Neural cell (in vitro differentiated cells): Measurements from ENCODE around the gene ZCCHC2. TPM values are rescaled to one million over a fixed set of nuclear protein-coding genes. Genes with fewer than 3 reads are reported as not detected.

Source experiments
- H2AFZ ChIP-seq: fragments of 200-600, 300-800 bp; sonication (generic), shearing (Covaris generic); 2 replicates; pipeline ENCODE4 v1.6.0; 2014; ENCODE audit warnings: low read depth, mild to moderate bottlenecking, antibody characterized with exemption, low read length, moderate library complexity
- H3F3A ChIP-seq: fragments of 200-600 bp; shearing (Covaris generic); 2 replicates; pipeline ENCODE4 v1.6.1; 2016; ENCODE audit warnings: mild to moderate bottlenecking, moderate library complexity, mixed read lengths, antibody characterized with exemption, low read length; ENCODE audit not compliant: insufficient read depth, poor library complexity, severe bottlenecking
- H3K27ac ChIP-seq: fragments of 200-600, 300-800 bp; sonication (generic), shearing (Covaris generic); 2 replicates; pipeline ENCODE4 v1.5.1; 2014; ENCODE audit warnings: mild to moderate bottlenecking, low read length, moderate library complexity
- H3K27me3 ChIP-seq: fragments of 300-800, 200-600 bp; sonication (generic), shearing (Covaris generic); 2 replicates; pipeline ENCODE4 v1.6.0; 2014; ENCODE audit warnings: mild to moderate bottlenecking, low read depth, low read length, moderate library complexity; ENCODE audit not compliant: insufficient read depth
- H3K36me3 ChIP-seq: fragments of 300-800, 200-600 bp; sonication (generic), shearing (Covaris generic); 2 replicates; pipeline ENCODE4 v1.5.1; 2014; ENCODE audit warnings: mild to moderate bottlenecking, antibody characterized with exemption, low read length, moderate library complexity; ENCODE audit not compliant: insufficient read depth
- H3K4me2 ChIP-seq: fragments of 300-800, 200-600 bp; sonication (generic), shearing (Covaris generic); 2 replicates; pipeline ENCODE4 v1.6.0; 2014; ENCODE audit warnings: mild to moderate bottlenecking, low read length
- H3K4me3 ChIP-seq: fragments of 300-800, 200-600 bp; sonication (generic), shearing (Covaris generic); 2 replicates; pipeline ENCODE4 v1.5.1; 2014; ENCODE audit warnings: mild to moderate bottlenecking, low read length, moderate library complexity
- H3K79me2 ChIP-seq: fragments of 200-600 bp; shearing (Covaris generic); replicated peaks from 2 replicates; pipeline ENCODE4 v1.6.0; 2014; ENCODE audit warnings: mild to moderate bottlenecking, low read length, moderate library complexity; ENCODE audit not compliant: insufficient read depth
- H3K9ac ChIP-seq: fragments of 300-800, 200-600 bp; sonication (generic), shearing (Covaris generic); 2 replicates; pipeline ENCODE4 v1.6.1; 2016; ENCODE audit warnings: mild to moderate bottlenecking, low read length, mixed read lengths
- H3K9me2 ChIP-seq: fragments of 200-600 bp; shearing (Covaris generic); 2 replicates; pipeline ENCODE4 v1.6.1; 2016; ENCODE audit warnings: mild to moderate bottlenecking, low read length, mixed read lengths; ENCODE audit not compliant: insufficient read depth
- H3K9me3 ChIP-seq: fragments of 200-600, 300-800 bp; sonication (generic), shearing (Covaris generic); 2 replicates; pipeline ENCODE4 v1.6.1; 2016; ENCODE audit warnings: mild to moderate bottlenecking, mixed run types, low read length, moderate library complexity, mixed read lengths
- H4K20me1 ChIP-seq: fragments of 200-600 bp; shearing (Covaris generic); 2 replicates; pipeline ENCODE4 v1.6.1; 2016; ENCODE audit warnings: mild to moderate bottlenecking, mixed run types; ENCODE audit not compliant: insufficient read depth
- EP300 ChIP-seq: fragments of 450-650 bp; conservative IDR thresholded peaks from 2 replicates; pipeline ENCODE4 v1.6.1; 2014; ENCODE audit warnings: antibody characterized with exemption, mild to moderate bottlenecking, moderate library complexity; ENCODE audit not compliant: poor library complexity, severe bottlenecking
- EZH2 ChIP-seq: fragments of 200-600, 300-800 bp; shearing (Covaris generic), sonication (generic); IDR thresholded peaks from 2 replicates; pipeline ENCODE4 v1.6.1; 2014; ENCODE audit warnings: antibody characterized with exemption, low read length, borderline replicate concordance, mild to moderate bottlenecking; ENCODE audit not compliant: insufficient read depth, poor library complexity, severe bottlenecking
- MXI1 ChIP-seq: fragments of 450-650 bp; conservative IDR thresholded peaks from 2 replicates; pipeline ENCODE4 v1.6.1; 2014; ENCODE audit warnings: antibody characterized with exemption, mild to moderate bottlenecking; ENCODE audit not compliant: poor library complexity, severe bottlenecking
- RAD21 ChIP-seq: fragments of 450-650 bp; conservative IDR thresholded peaks from 2 replicates; pipeline ENCODE4 v1.6.1; 2014; ENCODE audit warnings: antibody characterized with exemption, mild to moderate bottlenecking, moderate library complexity
- REST ChIP-seq: IDR thresholded peaks from 2 replicates; pipeline ENCODE4 v1.6.1; 2012; ENCODE audit warnings: borderline replicate concordance
- SMC3 ChIP-seq: fragments of 450-650 bp; conservative IDR thresholded peaks from 2 replicates; pipeline ENCODE4 v1.6.1; 2014; ENCODE audit warnings: antibody characterized with exemption, mild to moderate bottlenecking, moderate library complexity; ENCODE audit not compliant: poor library complexity
- TAF1 ChIP-seq: IDR thresholded peaks from 2 replicates; pipeline ENCODE4 v1.6.1; 2012; ENCODE audit warnings: low read depth
- polyA plus RNA-seq: library from polyadenylated mRNA; depleted of rRNA; stranded (reverse); fragments of >200 nt; gene quantifications from 2 replicates; pipeline ENCODE4 v1.2.3, GENCODE V29; 2014
- TF ChIP-seq, protein P1 (sequence below): fragments of 450-650 bp; IDR thresholded peaks from 2 replicates; pipeline ENCODE4 v1.5.1; 2014; ENCODE audit warnings: antibody characterized with exemption, mild to moderate bottlenecking, moderate library complexity; ENCODE audit not compliant: poor library complexity, severe bottlenecking

ZCCHC2 gene
- polyA plus RNA-seq, 1 donor from 2014 or later: 3.8 TPM

- TF ChIP-seq REST: no peak
- TF ChIP-seq SMC3: no peak
- TF ChIP-seq EZH2: no peak
- TF ChIP-seq RAD21: no peak
- no peak for TF ChIP-seq MXI1
- TF ChIP-seq, protein P1, sequence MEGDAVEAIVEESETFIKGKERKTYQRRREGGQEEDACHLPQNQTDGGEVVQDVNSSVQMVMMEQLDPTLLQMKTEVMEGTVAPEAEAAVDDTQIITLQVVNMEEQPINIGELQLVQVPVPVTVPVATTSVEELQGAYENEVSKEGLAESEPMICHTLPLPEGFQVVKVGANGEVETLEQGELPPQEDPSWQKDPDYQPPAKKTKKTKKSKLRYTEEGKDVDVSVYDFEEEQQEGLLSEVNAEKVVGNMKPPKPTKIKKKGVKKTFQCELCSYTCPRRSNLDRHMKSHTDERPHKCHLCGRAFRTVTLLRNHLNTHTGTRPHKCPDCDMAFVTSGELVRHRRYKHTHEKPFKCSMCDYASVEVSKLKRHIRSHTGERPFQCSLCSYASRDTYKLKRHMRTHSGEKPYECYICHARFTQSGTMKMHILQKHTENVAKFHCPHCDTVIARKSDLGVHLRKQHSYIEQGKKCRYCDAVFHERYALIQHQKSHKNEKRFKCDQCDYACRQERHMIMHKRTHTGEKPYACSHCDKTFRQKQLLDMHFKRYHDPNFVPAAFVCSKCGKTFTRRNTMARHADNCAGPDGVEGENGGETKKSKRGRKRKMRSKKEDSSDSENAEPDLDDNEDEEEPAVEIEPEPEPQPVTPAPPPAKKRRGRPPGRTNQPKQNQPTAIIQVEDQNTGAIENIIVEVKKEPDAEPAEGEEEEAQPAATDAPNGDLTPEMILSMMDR: no peak
- TF ChIP-seq TAF1: no peak
- TF ChIP-seq EP300: no peak
- no peak overlapping the region for H3K4me2 ChIP-seq
- H2AFZ ChIP-seq: no peak overlapping the region
- H3K27me3 ChIP-seq: no peaks in the 10 kb centered on the region
- no peaks in the 10 kb centered on the region for H3F3A ChIP-seq
- no peaks in the 10 kb centered on the region for H3K9me2 ChIP-seq
- H3K9me3 ChIP-seq: no peaks in the 10 kb centered on the region
- no peaks in the 10 kb centered on the region for H3K79me2 ChIP-seq
- no peaks in the 10 kb centered on the region for H3K36me3 ChIP-seq
- no peak overlapping the region for H3K9ac ChIP-seq
- H3K4me3 ChIP-seq: no peak overlapping the region
- no peaks in the 10 kb centered on the region for H4K20me1 ChIP-seq
- no peak overlapping the region for H3K27ac ChIP-seq
Observed at GRCh38 chr18:62499263-62499650, 23.6 kb upstream of the ZCCHC2 start.

GRCh38 chr18:62500174-62500573, 22.7 kb upstream of the ZCCHC2 start:
- no peak for TF ChIP-seq TAF1
- H3K9me2 ChIP-seq: no peaks in the 10 kb centered on the region
- H3K9me3 ChIP-seq: no peaks in the 10 kb centered on the region
- H3F3A ChIP-seq: no peaks in the 10 kb centered on the region
- no peak overlapping the region for H3K9ac ChIP-seq
- H3K4me2 ChIP-seq: no peak overlapping the region
- no peak overlapping the region for H3K27ac ChIP-seq
- no peaks in the 10 kb centered on the region for H3K36me3 ChIP-seq
- no peaks in the 10 kb centered on the region for H3K27me3 ChIP-seq
- no peak overlapping the region for H2AFZ ChIP-seq
- no peaks in the 10 kb centered on the region for H4K20me1 ChIP-seq
- H3K4me3 ChIP-seq: no peak overlapping the region
- no peaks in the 10 kb centered on the region for H3K79me2 ChIP-seq

DNA sequence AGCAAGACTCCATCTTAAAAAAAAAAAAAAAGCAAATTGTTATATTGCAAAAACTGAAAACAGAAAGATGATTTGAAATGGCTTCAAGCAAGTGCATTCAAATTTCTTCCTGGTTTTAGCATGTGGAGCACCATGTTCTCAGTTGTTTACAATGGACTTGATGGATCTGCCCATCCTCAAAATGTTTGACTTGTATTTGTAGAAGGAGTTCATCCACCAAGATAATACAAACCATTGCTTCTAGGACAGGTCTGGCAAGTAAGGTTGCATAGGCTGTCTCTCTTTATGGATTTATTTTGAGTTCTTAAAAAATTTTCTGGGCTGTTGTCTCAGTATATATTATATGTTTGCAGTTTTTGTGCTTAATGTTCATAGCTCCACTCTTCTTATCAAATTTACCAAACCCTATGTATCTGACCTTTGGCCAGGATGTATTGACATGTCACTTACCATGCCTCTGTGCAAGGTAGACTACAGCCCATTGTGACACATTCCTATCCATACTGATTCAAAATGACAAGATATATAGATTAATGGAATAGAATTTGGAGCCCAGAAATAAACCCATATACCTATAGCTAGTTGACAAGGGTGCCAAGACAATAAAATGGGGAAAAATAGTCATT, 21.7 kb upstream of the ZCCHC2 start:
- no peaks in the 10 kb centered on the region for H3K9me3 ChIP-seq
- no peaks in the 10 kb centered on the region for H3K27me3 ChIP-seq
- no peak overlapping the region for H3K4me2 ChIP-seq
- no peaks in the 10 kb centered on the region for H3K9me2 ChIP-seq
- no peaks in the 10 kb centered on the region for H3K79me2 ChIP-seq
- no peaks in the 10 kb centered on the region for H3K36me3 ChIP-seq
- H3F3A ChIP-seq: no peaks in the 10 kb centered on the region
- no peak overlapping the region for H2AFZ ChIP-seq
- TF ChIP-seq EZH2 (no peak), TAF1 (no peak)
- H3K9ac ChIP-seq: no peak overlapping the region
- no peaks in the 10 kb centered on the region for H4K20me1 ChIP-seq
- no peak overlapping the region for H3K27ac ChIP-seq
- H3K4me3 ChIP-seq: no peak overlapping the region
